ENCODE data around the gene DNM2.
"Not testable (repeated sequence)": the region's sequence is repeated elsewhere in the genome, so short reads cannot be mapped to it uniquely, and the experiment has no call there.

The DNM2 gene

DNA sequence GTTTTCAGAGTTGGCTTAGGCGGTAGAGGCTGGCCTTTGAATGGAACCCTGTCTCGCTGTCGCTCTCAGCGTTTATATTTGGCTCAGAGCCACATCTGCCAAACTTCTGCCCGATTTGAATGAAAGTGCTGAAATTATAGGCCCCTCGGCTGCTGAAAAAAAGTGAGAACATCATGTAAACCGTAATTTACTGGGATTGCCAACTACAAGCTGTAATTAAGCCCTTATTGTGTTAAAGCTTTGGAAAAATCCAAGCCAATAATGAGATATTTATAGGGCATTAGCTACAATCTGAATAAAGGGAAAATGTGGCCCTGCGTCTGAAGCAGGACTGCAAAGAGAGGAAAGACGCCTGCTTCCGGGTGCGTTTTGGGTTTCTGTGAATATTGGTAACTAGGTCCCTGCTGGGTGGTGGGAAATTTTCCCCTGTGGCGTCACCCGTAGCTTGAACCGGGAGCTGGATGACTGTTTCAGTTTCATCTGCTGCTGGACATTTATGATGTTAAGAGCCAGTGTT, 9.9 kb downstream of the DNM2 start:
- no peak for DNase-seq

DNA sequence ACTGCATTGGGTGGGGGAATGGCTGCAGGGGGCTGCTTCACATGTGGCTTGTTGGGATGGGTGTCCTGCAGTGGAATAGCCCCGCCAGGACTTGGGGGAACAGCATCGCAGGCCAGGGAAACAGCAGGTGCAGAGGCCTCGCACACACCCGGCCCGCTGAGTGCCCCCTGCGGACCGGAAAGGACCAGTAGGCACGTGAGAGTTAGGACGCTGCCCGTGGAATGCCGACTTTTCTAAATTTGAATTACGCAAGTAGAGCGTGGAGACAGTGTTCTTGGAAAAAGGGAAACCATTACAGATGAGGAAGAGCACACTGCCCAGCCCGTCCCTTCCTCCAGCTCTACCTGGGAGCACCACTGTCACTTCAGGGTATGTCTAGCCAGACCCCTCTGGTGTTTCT, 11.5 kb downstream of the DNM2 start:
- DNase-seq: no peak

DNA sequence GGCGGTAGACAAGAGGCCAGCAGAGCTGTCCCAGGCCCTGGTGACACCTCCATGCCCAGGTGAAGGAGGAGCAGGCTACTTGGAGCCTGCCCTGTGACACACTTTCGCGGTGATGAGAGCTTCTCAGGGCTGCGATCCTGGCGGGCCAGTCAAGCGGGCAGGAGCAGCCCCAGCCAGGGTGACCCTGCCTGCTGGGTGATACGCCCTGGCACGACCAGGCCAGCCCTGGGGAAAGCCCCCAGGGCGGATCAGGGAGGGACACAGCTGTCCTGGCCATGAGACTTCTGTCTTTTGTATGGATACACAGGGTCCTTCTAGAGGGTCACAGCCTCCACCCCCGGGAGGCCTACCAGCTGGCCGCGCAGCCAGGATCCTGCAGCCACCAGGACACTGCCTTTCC, 13.1 kb downstream of the DNM2 start:
- no peak for DNase-seq

GRCh38 chr19:10735741-10736140, 17.9 kb downstream of the DNM2 start:
- DNase-seq: no peak

DNA sequence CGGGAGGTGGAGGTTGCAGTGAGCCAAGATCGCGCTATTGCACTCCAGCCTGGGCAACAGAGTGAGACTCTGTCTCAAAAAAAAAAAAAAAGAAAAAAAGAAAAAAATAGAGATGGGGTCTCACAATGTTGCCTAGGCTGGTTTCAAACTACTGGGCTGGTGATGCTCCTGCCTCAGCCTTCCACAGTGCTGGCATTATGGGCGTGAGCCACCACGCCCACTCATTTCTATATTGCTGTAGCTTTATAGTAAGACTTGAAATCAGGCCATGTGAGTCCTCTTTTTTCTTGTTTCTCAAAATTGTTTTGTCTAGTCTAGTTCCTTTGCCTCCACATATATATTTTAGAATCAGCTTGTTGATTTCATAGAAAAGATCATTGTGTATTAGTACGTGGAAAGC, 18.3 kb downstream of the DNM2 start:
- DNase-seq: no peak

- no peak for DNase-seq
Observed at GRCh38 chr19:10736916-10737551, 19.2 kb downstream of the DNM2 start.

DNA sequence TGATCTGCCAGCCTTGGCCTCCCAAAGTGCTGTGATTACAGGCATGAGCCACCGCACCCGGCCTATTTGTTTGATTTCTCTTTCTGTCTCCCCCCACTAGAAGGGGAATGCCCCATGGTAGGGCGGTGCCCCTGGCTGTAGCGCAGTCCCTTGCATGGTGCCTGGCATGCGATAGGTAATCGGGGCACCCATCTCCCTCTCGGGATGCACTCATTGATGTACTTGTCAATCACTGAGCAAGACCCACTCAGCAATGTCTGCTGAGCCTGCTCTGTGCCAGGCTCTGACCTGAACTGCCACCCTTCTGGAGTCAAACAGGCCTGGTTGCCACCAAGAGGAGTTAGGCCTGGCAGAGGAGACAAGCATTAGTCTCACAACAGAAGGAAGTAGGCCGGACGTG, 19.8 kb downstream of the DNM2 start:
- DNase-seq: no peak

- no peak for DNase-seq
Observed at GRCh38 chr19:10740798-10741197, 22.9 kb downstream of the DNM2 start.

DNA sequence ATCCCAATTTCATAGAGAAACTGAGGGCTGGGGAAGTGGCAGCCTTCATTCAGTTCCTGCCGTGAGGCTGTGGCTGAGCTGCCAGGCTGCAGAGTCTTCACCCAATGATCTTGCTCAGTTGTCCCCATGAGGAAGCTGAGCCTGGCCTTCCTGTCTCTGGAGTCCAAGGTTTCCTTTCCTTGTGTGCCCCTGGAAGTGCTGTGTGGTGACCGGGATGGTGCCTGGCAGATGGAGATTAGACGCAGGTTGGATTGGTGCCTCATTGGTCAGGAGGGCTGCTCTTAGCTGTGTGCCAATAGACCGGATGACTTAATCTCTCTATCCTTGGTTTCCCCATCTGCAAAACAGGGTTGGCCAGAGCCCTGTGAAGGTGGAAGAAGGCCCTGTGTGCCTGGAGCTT, 24.6 kb downstream of the DNM2 start:
- DNase-seq: no peak

GRCh38 chr19:10744253-10744798, 26.4 kb downstream of the DNM2 start:
- no peak for DNase-seq

- DNase-seq: no peak
Observed at GRCh38 chr19:10744801-10745293, 27.0 kb downstream of the DNM2 start.

GRCh38 chr19:10746437-10746836, 28.6 kb downstream of the DNM2 start:
- DNase-seq: not testable (repeated sequence)

GRCh38 chr19:10747271-10747670, 29.4 kb downstream of the DNM2 start:
- no peak for DNase-seq

- no peak for DNase-seq
Observed at GRCh38 chr19:10747674-10748073, 29.8 kb downstream of the DNM2 start.

DNA sequence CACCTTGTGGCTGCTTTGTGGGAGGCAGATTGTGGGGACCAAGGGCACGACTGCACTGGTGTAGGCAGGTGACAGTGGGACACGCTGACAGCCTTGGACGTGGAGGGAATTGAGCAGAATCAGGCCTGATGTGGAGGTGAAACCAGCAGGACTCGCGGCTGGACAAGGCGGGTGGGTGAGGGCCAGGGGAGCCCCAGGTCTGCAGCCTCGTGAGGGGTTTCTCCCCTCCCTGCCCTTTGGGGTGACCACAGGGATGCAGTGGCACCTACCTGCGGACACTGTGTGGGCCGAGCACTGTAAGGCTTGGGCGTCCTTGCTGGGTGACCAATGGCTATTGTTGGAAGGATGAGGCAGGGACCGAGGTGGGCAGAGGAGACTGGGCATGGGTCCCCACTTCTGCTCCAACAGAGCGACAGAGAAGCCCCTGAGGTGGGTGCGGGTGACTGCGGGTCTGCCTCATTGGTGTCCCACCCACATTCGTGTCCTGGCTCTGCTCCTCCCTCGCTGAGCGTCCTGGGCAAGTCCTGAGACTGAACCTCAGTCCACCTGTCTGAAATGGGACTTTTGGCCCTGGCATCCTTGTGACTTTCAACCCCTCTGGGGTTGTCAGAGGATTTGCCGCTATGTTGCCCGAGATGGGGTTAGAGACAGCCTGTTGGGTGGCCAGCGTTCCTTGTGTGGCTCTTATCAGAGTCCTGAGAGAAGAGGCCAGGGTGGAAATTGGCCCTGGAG, 30.5 kb downstream of the DNM2 start:
- DNase-seq: no peak

DNA sequence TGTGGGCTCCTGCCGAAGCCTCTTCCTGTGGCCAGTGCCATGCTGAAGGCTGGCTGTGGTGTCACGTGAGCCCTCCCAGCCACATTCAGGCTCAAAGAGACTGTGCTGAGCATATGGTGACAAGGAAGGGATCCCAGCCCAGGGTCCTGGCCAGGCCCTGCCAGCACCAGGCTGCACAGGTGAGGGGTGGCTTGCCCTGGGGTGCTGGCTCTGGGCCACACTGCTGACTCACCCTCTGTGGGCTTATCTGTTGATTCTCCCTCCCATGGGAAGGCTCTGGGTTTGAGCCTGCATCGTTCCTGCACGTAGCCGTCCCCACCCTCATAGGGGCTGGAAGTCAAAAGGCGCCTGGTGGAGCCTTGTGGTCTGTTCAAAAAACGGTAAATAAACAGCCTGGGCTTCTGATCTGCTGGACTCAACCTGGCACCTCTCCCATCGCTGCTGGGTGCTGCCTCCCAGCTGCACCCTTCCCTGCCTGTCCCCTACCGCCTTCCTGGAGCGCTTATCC, 31.1 kb downstream of the DNM2 start:
- DNase-seq: no peak

GRCh38 chr19:10749435-10750384, 31.8 kb downstream of the DNM2 start:
- no peak for DNase-seq

GRCh38 chr19:10751109-10751953, 33.5 kb downstream of the DNM2 start:
- DNase-seq: no peak

DNA sequence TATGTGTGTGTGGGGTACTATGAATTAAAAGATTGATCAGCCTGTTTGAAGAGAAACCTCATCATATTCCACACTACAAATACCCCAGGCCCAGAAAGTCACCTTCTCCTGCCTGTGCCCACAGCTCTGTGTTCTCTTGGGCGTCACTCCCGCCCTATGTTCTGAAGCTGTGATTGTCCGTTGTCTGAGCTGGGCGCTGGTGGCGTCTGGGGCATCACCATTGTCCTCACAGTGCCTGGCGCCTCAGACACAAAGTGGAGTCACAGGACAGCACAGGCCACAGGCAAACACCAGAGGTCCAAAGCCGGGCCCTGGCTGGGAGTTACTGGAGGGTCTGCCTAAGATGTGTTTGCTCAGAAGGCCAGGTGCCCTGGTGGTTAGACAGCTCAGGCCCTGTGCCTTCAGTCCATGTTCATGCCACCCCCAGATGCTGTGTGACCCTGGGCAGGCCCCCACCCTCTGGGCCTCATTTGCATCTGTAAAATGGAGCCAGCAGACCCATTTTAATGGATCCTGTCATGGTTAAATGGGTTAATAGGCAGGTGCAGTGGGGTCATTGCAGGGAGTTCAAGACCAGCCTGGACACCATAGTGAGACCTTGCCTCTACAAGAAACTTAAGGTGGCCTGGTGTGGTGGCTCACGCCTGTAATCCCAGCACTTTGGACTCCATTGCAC, 34.5 kb downstream of the DNM2 start:
- no peak for DNase-seq

- no peak for DNase-seq
Observed at GRCh38 chr19:10752913-10753704, 35.2 kb downstream of the DNM2 start.
